Kidney epithelial cell (primary cell): ENCODE data around the gene MBLAC1. TPM values are rescaled to one million over a fixed set of nuclear protein-coding genes. Genes with fewer than 3 reads are reported as not detected.
"Not testable (repeated sequence)": the region's sequence is repeated elsewhere in the genome, so short reads cannot be mapped to it uniquely, and the experiment has no call there.

Experiments used
- DNase-seq: peaks from one replicate; pipeline ENCODE4 v3.0.0-alpha.2; 2010; ENCODE audit warnings: low read depth
- H3K27me3 ChIP-seq: 2 replicates; pipeline ENCODE4 v1.6.0; 2011; ENCODE audit warnings: low read length; ENCODE audit not compliant: control insufficient read depth, insufficient read depth
- H3K36me3 ChIP-seq: 2 replicates; pipeline ENCODE4 v1.5.1; 2011; ENCODE audit warnings: low read length; ENCODE audit not compliant: control insufficient read depth, insufficient read depth
- H3K4me3 ChIP-seq: 2 replicates; pipeline ENCODE4 v1.5.1; 2011; ENCODE audit warnings: low read depth, mild to moderate bottlenecking, control low read depth, low read length
- total RNA-seq: library from RNA; depleted of rRNA; stranded (reverse); fragments of >200 nt; gene quantifications from 2 replicates; pipeline ENCODE4 v1.2.3, GENCODE V29; 2015
- TF ChIP-seq, protein P1 (sequence below): IDR thresholded peaks from 2 replicates; pipeline ENCODE4 v1.5.1; 2011; ENCODE audit warnings: mild to moderate bottlenecking, moderate library complexity, low read length, control low read depth, inconsistent platforms; ENCODE audit not compliant: insufficient read depth, poor library complexity, severe bottlenecking

The MBLAC1 gene
- total RNA-seq, 1 donor from 2014 or later, result 2.3 TPM

- TF ChIP-seq, protein P1, sequence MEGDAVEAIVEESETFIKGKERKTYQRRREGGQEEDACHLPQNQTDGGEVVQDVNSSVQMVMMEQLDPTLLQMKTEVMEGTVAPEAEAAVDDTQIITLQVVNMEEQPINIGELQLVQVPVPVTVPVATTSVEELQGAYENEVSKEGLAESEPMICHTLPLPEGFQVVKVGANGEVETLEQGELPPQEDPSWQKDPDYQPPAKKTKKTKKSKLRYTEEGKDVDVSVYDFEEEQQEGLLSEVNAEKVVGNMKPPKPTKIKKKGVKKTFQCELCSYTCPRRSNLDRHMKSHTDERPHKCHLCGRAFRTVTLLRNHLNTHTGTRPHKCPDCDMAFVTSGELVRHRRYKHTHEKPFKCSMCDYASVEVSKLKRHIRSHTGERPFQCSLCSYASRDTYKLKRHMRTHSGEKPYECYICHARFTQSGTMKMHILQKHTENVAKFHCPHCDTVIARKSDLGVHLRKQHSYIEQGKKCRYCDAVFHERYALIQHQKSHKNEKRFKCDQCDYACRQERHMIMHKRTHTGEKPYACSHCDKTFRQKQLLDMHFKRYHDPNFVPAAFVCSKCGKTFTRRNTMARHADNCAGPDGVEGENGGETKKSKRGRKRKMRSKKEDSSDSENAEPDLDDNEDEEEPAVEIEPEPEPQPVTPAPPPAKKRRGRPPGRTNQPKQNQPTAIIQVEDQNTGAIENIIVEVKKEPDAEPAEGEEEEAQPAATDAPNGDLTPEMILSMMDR, result no peak
- Histone ChIP-seq H3K4me3 (no peak overlapping the region), H3K36me3 (no peaks in the 10 kb centered on the region)
Measured at GRCh38 chr7:100142461-100142860, 15.7 kb downstream of the MBLAC1 start.

GRCh38 chr7:100146350-100146749 lies 19.6 kb downstream of the MBLAC1 start:
- H3K27me3 ChIP-seq, H3K36me3 ChIP-seq, DNase-seq, H3K4me3 ChIP-seq: not testable (repeated sequence)

More at GRCh38 chr7:100142461-100142860, 15.7 kb downstream of the MBLAC1 start:
- H3K27me3 ChIP-seq, result no peaks in the 10 kb centered on the region
- no peak for DNase-seq

GRCh38 chr7:100147278-100147677 lies 20.5 kb downstream of the MBLAC1 start:
- Histone ChIP-seq H3K4me3 (no peak overlapping the region), H3K36me3 (no peaks in the 10 kb centered on the region), H3K27me3 (no peaks in the 10 kb centered on the region)
- TF ChIP-seq, protein P1, result no peak
- no peak for DNase-seq

- Histone ChIP-seq H3K4me3 (peak overlapping the region; percentile 41), H3K36me3 (no peaks in the 10 kb centered on the region), H3K27me3 (no peaks in the 10 kb centered on the region)
- no peak for DNase-seq
- TF ChIP-seq, protein P1, result no peak
Measured at GRCh38 chr7:100148225-100148558, 21.4 kb downstream of the MBLAC1 start.

DNA sequence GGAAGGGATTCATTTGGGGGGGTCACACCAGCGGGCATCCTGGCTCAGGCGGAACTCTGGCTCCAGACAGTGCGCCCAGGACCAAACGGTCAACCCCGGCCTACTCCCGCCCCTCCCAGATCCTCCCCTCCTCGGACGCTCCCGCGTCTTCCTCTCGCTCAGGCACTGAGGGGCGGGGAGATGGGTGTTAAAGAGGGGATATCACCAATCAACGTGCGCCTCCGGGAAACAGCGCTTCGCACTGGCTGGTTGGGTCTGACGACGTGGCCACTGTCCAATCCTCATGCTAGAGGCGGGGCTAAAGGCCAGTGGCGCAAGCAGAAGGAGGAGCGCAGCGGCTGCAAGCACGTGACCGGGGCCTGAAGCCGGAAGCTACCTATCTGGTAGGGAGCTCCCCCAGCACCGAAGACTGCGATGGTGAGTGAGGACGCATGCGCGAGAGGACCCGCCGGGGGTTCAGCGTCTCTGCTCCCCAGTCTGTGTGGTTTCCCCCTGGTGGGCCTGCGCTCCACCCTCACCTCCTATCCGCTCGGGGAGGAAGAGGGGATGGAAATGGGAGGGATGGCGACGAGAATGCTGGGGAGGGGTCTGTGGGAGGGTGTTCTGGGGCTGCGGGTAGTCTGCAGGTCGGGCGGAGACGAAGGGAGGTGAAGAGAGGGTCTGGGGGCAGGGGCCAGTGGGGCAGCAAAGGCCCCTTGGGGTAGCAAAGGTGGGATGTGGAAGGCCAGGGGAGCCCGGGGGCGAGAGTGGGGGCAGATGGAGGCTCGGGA lies 22.0 kb downstream of the MBLAC1 start, which contains the start of gene LAMTOR4:
LAMTOR4 (plus strand) TSS at position 360 of the 770 bp plus-strand sequence; CDS start at position 415, 55 bp downstream.
- H3K27me3 ChIP-seq, result no peaks in the 10 kb centered on the region
- H3K4me3 ChIP-seq, result peak within 1 kb of the TSS; percentile 76
- TF ChIP-seq, protein P1, result no peak
- peak; percentile 97 for DNase-seq
- H3K36me3 ChIP-seq, result no peaks in the 10 kb centered on the region

- H3K27me3 ChIP-seq, result no peaks in the 10 kb centered on the region
- peaks cover under 1% of the 10 kb centered on the region for H3K36me3 ChIP-seq
- H3K4me3 ChIP-seq, result no peak overlapping the region
- no peak for DNase-seq
- TF ChIP-seq, protein P1, result no peak
Measured at GRCh38 chr7:100152404-100152803, 25.6 kb downstream of the MBLAC1 start.
